SU-DHL-6 (cell line): ENCODE measurements around the gene TREML1.
"Not testable (repeated sequence)": the region's sequence is repeated elsewhere in the genome, so short reads cannot be mapped to it uniquely, and the experiment has no call there.

Source experiments
- H2AFZ ChIP-seq: fragments of 200-600 bp; sonication (generic); 2 replicates; pipeline ENCODE4 v1.6.1; 2014; ENCODE audit warnings: low read depth, mild to moderate bottlenecking, moderate library complexity, mixed read lengths, antibody characterized with exemption, low read length; ENCODE audit not compliant: severe bottlenecking
- H3F3A ChIP-seq: fragments of 200-600 bp; shearing (Covaris generic); 2 replicates; pipeline ENCODE4 v1.6.0; 2016; ENCODE audit warnings: antibody characterized with exemption, mild to moderate bottlenecking; ENCODE audit not compliant: insufficient read depth
- H3K27ac ChIP-seq: fragments of 200-600 bp; sonication (generic); 2 replicates; pipeline ENCODE4 v1.5.1; 2016; ENCODE audit warnings: low read depth, mild to moderate bottlenecking, low read length, moderate library complexity, mixed read lengths
- H3K27me3 ChIP-seq: fragments of 200-600 bp; sonication (generic), shearing (Covaris generic); 2 replicates; pipeline ENCODE4 v1.6.0; 2014; ENCODE audit warnings: mild to moderate bottlenecking, low read length
- H3K36me3 ChIP-seq: fragments of 200-600 bp; sonication (generic); 2 replicates; pipeline ENCODE4 v1.6.1; 2014; ENCODE audit warnings: mild to moderate bottlenecking, low read length, mixed read lengths
- H3K4me2 ChIP-seq: fragments of 300-600, 200-600 bp; shearing (Covaris generic), sonication (generic); 2 replicates; pipeline ENCODE4 v1.6.0; 2014; ENCODE audit warnings: low read length, low read depth, mild to moderate bottlenecking; ENCODE audit not compliant: poor library complexity, severe bottlenecking
- H3K4me3 ChIP-seq: fragments of 200-600 bp; sonication (generic); 2 replicates; pipeline ENCODE4 v1.5.1; 2014; ENCODE audit warnings: antibody characterized with exemption, low read length, mild to moderate bottlenecking, mixed read lengths; ENCODE audit not compliant: insufficient read depth, poor library complexity, severe bottlenecking
- H3K79me2 ChIP-seq: fragments of 200-600 bp; sonication (generic); 2 replicates; pipeline ENCODE4 v1.6.1; 2014; ENCODE audit warnings: mild to moderate bottlenecking, low read length, moderate library complexity; ENCODE audit not compliant: insufficient read depth
- H3K9ac ChIP-seq: fragments of 200-600 bp; sonication (generic); 2 replicates; pipeline ENCODE4 v1.7.0; 2014; ENCODE audit warnings: mild to moderate bottlenecking, low read length
- H3K9me2 ChIP-seq: fragments of 200-600 bp; sonication (generic); replicated peaks from 2 replicates; pipeline ENCODE4 v1.6.1; 2014; ENCODE audit warnings: low read length; ENCODE audit not compliant: insufficient read depth
- H3K9me3 ChIP-seq: fragments of 200-600 bp; sonication (generic); 2 replicates; pipeline ENCODE4 v1.6.1; 2014; ENCODE audit warnings: low read length, mixed read lengths; ENCODE audit not compliant: insufficient read depth
- H4K20me1 ChIP-seq: fragments of 200-600 bp; sonication (generic); 2 replicates; pipeline ENCODE4 v1.6.1; 2014; ENCODE audit warnings: low read depth, mild to moderate bottlenecking, antibody characterized with exemption, low read length, moderate library complexity, mixed read lengths
- CTCF ChIP-seq: fragments of 200-600 bp; sonication (generic); IDR thresholded peaks from one replicate; pipeline ENCODE4 v1.5.1; 2017; ENCODE audit warnings: antibody characterized with exemption, mild to moderate bottlenecking, low read length, moderate library complexity; ENCODE audit not compliant: insufficient read depth, poor library complexity, severe bottlenecking
- EZH2phosphoT487 ChIP-seq: fragments of 200-600 bp; sonication (generic), shearing (Covaris generic); conservative IDR thresholded peaks from 2 replicates; pipeline ENCODE4 v1.6.1; 2018; ENCODE audit warnings: mild to moderate bottlenecking, antibody characterized with exemption, low read length, moderate library complexity, mixed read lengths

The TREML1 gene

GRCh38 chr6:41122918-41123317, 31.2 kb downstream of the TREML1 start:
- Histone ChIP-seq H3K27ac (no peak overlapping the region), H3K79me2 (no peaks in the 10 kb centered on the region), H3K9me3 (no peaks in the 10 kb centered on the region), H3K9me2 (no peaks in the 10 kb centered on the region), H3K36me3 (no peaks in the 10 kb centered on the region), H3K27me3 (no peaks in the 10 kb centered on the region), H3K9ac (no peak overlapping the region), H3K4me3 (no peak overlapping the region), H3F3A (no peaks in the 10 kb centered on the region), H3K4me2 (no peak overlapping the region), H4K20me1 (no peaks in the 10 kb centered on the region), H2AFZ (no peak overlapping the region)
- TF ChIP-seq CTCF (no peak), EZH2phosphoT487 (no peak)

- Histone ChIP-seq H3K27me3 (no peaks in the 10 kb centered on the region), H3K27ac (no peak overlapping the region), H3F3A (no peaks in the 10 kb centered on the region), H3K79me2 (no peaks in the 10 kb centered on the region), H3K9me3 (no peaks in the 10 kb centered on the region), H3K4me3 (no peak overlapping the region), H3K9ac (no peak overlapping the region), H2AFZ (no peak overlapping the region), H3K9me2 (no peaks in the 10 kb centered on the region), H3K36me3 (no peaks in the 10 kb centered on the region), H3K4me2 (no peak overlapping the region), H4K20me1 (no peaks in the 10 kb centered on the region)
- TF ChIP-seq EZH2phosphoT487 (no peak), CTCF (no peak)
Observed at GRCh38 chr6:41122373-41122772, 31.8 kb downstream of the TREML1 start.

GRCh38 chr6:41120058-41120457, 34.1 kb downstream of the TREML1 start:
- H3K36me3 ChIP-seq, result no peaks in the 10 kb centered on the region
- TF ChIP-seq EZH2phosphoT487 (no peak), CTCF (no peak)

GRCh38 chr6:41119508-41119907, 34.6 kb downstream of the TREML1 start:
- Histone ChIP-seq H3K27ac (no peak overlapping the region), H3K4me3 (no peak overlapping the region), H4K20me1 (no peaks in the 10 kb centered on the region), H3K36me3 (no peaks in the 10 kb centered on the region), H3K27me3 (no peaks in the 10 kb centered on the region), H3K4me2 (no peak overlapping the region), H3F3A (no peaks in the 10 kb centered on the region), H3K9ac (no peak overlapping the region), H3K79me2 (no peaks in the 10 kb centered on the region), H2AFZ (no peak overlapping the region), H3K9me2 (no peaks in the 10 kb centered on the region), H3K9me3 (no peaks in the 10 kb centered on the region)
- TF ChIP-seq CTCF, result no peak
- TF ChIP-seq EZH2phosphoT487, result no peak

More at GRCh38 chr6:41120058-41120457, 34.1 kb downstream of the TREML1 start:
- Histone ChIP-seq H3K79me2 (no peaks in the 10 kb centered on the region), H3K9me3 (no peaks in the 10 kb centered on the region), H3K4me2 (no peak overlapping the region), H3K27ac (no peak overlapping the region), H3K9me2 (no peaks in the 10 kb centered on the region), H3K4me3 (no peak overlapping the region), H3K9ac (no peak overlapping the region), H3F3A (no peaks in the 10 kb centered on the region), H2AFZ (no peak overlapping the region), H4K20me1 (no peaks in the 10 kb centered on the region), H3K27me3 (no peaks in the 10 kb centered on the region)

GRCh38 chr6:41115027-41115426, 39.1 kb downstream of the TREML1 start:
- not testable (repeated sequence) for H3K27ac ChIP-seq, H3K9ac ChIP-seq, H3K4me3 ChIP-seq, H3F3A ChIP-seq, H4K20me1 ChIP-seq, H2AFZ ChIP-seq, H3K9me2 ChIP-seq, H3K36me3 ChIP-seq, H3K79me2 ChIP-seq, H3K4me2 ChIP-seq, H3K9me3 ChIP-seq, H3K27me3 ChIP-seq
